HCT116 (cell line): Measurements from ENCODE around the gene GPR78. TPM values are rescaled to one million over a fixed set of nuclear protein-coding genes. Genes with fewer than 3 reads are reported as not detected.

ENCODE experiments used
- ATAC-seq: fragments of 200-7000 bp; cut with Tn5 transposase; 2 replicates; pipeline ENCODE4 v1.9.1; 2020; ENCODE audit warnings: mild to moderate bottlenecking, moderate library complexity
- BruUV-seq: library from RNA; stranded (reverse); fragments of 400-500 nt; replicated peaks from 2 replicates; lab custom pipeline; 2021; lab: Mats Ljungman, UMichigan
- CTCF ChIA-PET: fragments of 300-600 bp; sonication (Branson Sonifier 250); formaldehyde crosslinking; loops from one replicate; lab custom pipeline; 2021; ENCODE audit warnings: antibody characterized with exemption; lab: Charles Lee
- POLR2A ChIA-PET: fragments of 300-600, 350-600 bp; sonication (Branson Sonifier 250); formaldehyde crosslinking; loops from one replicate; lab custom pipeline; 2021; ENCODE audit warnings: antibody characterized with exemption; lab: Charles Lee
- RAD21 ChIA-PET, 2 experiments: fragments of 300-600 bp; sonication (Branson Sonifier 250); formaldehyde crosslinking; loops; one replicate each; lab custom pipeline; 2023; ENCODE audit warnings: low total read pairs in 2 of 2; ENCODE audit not compliant: uncharacterized antibody in 2 of 2, unreplicated experiment in 2 of 2, low non-redundant PET in 1 of 2; lab: Charles Lee
- DNase-seq: peaks from one replicate; pipeline ENCODE4 v3.0.0-alpha.2; 2010; ENCODE audit warnings: low read depth, low spot score
- H2AFZ ChIP-seq: fragments of 200-600 bp; shearing (Covaris generic), sonication (generic); 2 replicates; pipeline ENCODE4 v1.6.1; 2017; ENCODE audit warnings: low read depth, mixed run types, mixed read lengths, antibody characterized with exemption, low read length; ENCODE audit not compliant: poor library complexity, severe bottlenecking
- H3K27ac ChIP-seq: 2 replicates; pipeline ENCODE4 v1.5.1; 2012; ENCODE audit warnings: low read depth, low read length
- H3K27me3 ChIP-seq: fragments of 200-600 bp; sonication (generic); 2 replicates; pipeline ENCODE4 v1.6.1; 2016; ENCODE audit warnings: mixed run types, low read length, mixed read lengths; ENCODE audit not compliant: insufficient read depth
- H3K36me3 ChIP-seq, 2 experiments: fragments of 200-500 bp in 1 of 2; fragments of 200-600 bp in 1 of 2; sonication (Bioruptor generic) in 1 of 2; sonication (generic) in 1 of 2; 2 replicates each; pipeline versions ENCODE4 v1.5.1 to v1.6.1; 2014 to 2016; ENCODE audit warnings: low read length in 2 of 2, inconsistent platforms in 1 of 2, mixed read lengths in 1 of 2, mixed run types in 1 of 2; ENCODE audit not compliant: insufficient read depth in 2 of 2, control insufficient read depth in 1 of 2
- H3K4me1 ChIP-seq, 2 experiments: fragments of 200-600 bp in 1 of 2; sonication (generic) in 1 of 2; 2 replicates each; pipeline versions ENCODE4 v1.5.1 to v1.6.1; 2012 to 2017; ENCODE audit warnings: low read length in 2 of 2, inconsistent platforms in 1 of 2, mild to moderate bottlenecking in 1 of 2, mixed read lengths in 1 of 2, mixed run types in 1 of 2, moderate library complexity in 1 of 2; ENCODE audit not compliant: insufficient read depth in 2 of 2, control insufficient read depth in 1 of 2
- H3K4me2 ChIP-seq: fragments of 200-600 bp; sonication (generic); 2 replicates; pipeline ENCODE4 v1.6.1; 2017; ENCODE audit warnings: mixed run types, low read length, mixed read lengths
- H3K4me3 ChIP-seq, 2 experiments: fragments of 200-600 bp in 1 of 2; sonication (generic) in 1 of 2; replicated peaks in 1 of 2; 2 replicates each; pipeline ENCODE4 v1.5.1; 2011 to 2016; ENCODE audit warnings: low read length in 2 of 2, control low read depth in 1 of 2, low read depth in 1 of 2, mild to moderate bottlenecking in 1 of 2, mixed read lengths in 1 of 2, mixed run types in 1 of 2
- H3K79me2 ChIP-seq: fragments of 200-600 bp; sonication (generic); 2 replicates; pipeline ENCODE4 v1.6.1; 2017; ENCODE audit warnings: mild to moderate bottlenecking, mixed run types, low read length, moderate library complexity, mixed read lengths; ENCODE audit not compliant: insufficient read depth
- H3K9ac ChIP-seq: fragments of 200-600 bp; sonication (generic); 2 replicates; pipeline ENCODE4 v1.6.1; 2016; ENCODE audit warnings: low read length, mixed read lengths
- H3K9me2 ChIP-seq: fragments of 200-600 bp; sonication (generic), shearing (Covaris generic); 2 replicates; pipeline ENCODE4 v1.6.1; 2017; ENCODE audit warnings: mixed run types, mild to moderate bottlenecking, moderate library complexity; ENCODE audit not compliant: insufficient read depth
- H3K9me3 ChIP-seq, 2 experiments: fragments of 200-500 bp in 1 of 2; fragments of 200-600 bp in 1 of 2; sonication (Bioruptor generic) in 1 of 2; sonication (generic) in 1 of 2; 2 replicates each; pipeline ENCODE4 v1.6.1; 2014 to 2017; ENCODE audit warnings: low read length in 2 of 2, mixed read lengths in 2 of 2, inconsistent platforms in 1 of 2, low read depth in 1 of 2, mild to moderate bottlenecking in 1 of 2, mixed run types in 1 of 2, moderate library complexity in 1 of 2; ENCODE audit not compliant: control insufficient read depth in 1 of 2, insufficient read depth in 1 of 2
- H4K20me1 ChIP-seq: fragments of 200-600 bp; sonication (generic), shearing (Covaris generic); 2 replicates; pipeline ENCODE4 v1.6.1; 2017; ENCODE audit warnings: mixed run types, mild to moderate bottlenecking, moderate library complexity; ENCODE audit not compliant: insufficient read depth
- CBX3 ChIP-seq: IDR thresholded peaks from 2 replicates; pipeline ENCODE4 v1.6.1; 2012; ENCODE audit warnings: low read depth
- CEBPB ChIP-seq: IDR thresholded peaks from 2 replicates; pipeline ENCODE4 v1.6.1; 2012; ENCODE audit warnings: low read depth
- EZH2phosphoT487 ChIP-seq: fragments of 200-600 bp; IDR thresholded peaks from 2 replicates; pipeline ENCODE4 v1.6.1; 2018; ENCODE audit warnings: antibody characterized with exemption, borderline replicate concordance
- FOSL1 ChIP-seq: IDR thresholded peaks from 2 replicates; pipeline ENCODE4 v1.6.1; 2012; ENCODE audit warnings: low read depth
- JUND ChIP-seq: IDR thresholded peaks from 2 replicates; pipeline ENCODE4 v1.6.1; 2012
- POLR2A ChIP-seq: IDR thresholded peaks from 2 replicates; pipeline ENCODE4 v1.7.0; 2011; ENCODE audit warnings: borderline replicate concordance; ENCODE audit not compliant: insufficient read depth, insufficient read length; ENCODE audit errors: extremely low read depth
- POLR2AphosphoS5 ChIP-seq: IDR thresholded peaks from 2 replicates; pipeline ENCODE4 v1.6.1; 2011; ENCODE audit warnings: mild to moderate bottlenecking, low read depth, low read length, moderate library complexity
- RAD21 ChIP-seq: IDR thresholded peaks from 2 replicates; pipeline ENCODE4 v1.6.1; 2012; ENCODE audit warnings: low read depth, mild to moderate bottlenecking
- SIN3A ChIP-seq: IDR thresholded peaks from 2 replicates; pipeline ENCODE4 v1.6.1; 2012; ENCODE audit warnings: low read depth
- SP1 ChIP-seq: IDR thresholded peaks from 2 replicates; pipeline ENCODE4 v1.6.1; 2012; ENCODE audit warnings: low read depth
- SRF ChIP-seq: IDR thresholded peaks from 2 replicates; pipeline ENCODE4 v1.6.1; 2012; ENCODE audit warnings: low read depth
- TCF7L2 ChIP-seq: IDR thresholded peaks from 2 replicates; pipeline ENCODE4 v1.7.0; 2011; ENCODE audit warnings: borderline replicate concordance, inconsistent platforms; ENCODE audit not compliant: insufficient read depth, insufficient read length; ENCODE audit errors: extremely low read depth
- ZFX ChIP-seq: fragments of 450-650 bp; IDR thresholded peaks from 2 replicates; pipeline ENCODE4 v1.6.1; 2017
- intact Hi-C: fragments of 100-400 bp; cut with micrococcal nuclease; formaldehyde crosslinking; loops from 2 replicates; pipeline ENCODE4 v1.10.0; 2022
- total RNA-seq: library from RNA; stranded (reverse); gene quantifications from one replicate; pipeline ENCODE4 v1.2.1, GENCODE V29; 2021; ENCODE audit not compliant: unreplicated experiment
- TF ChIP-seq, protein P1 (sequence below): IDR thresholded peaks from 2 replicates; pipeline ENCODE4 v1.6.1; 2012
- TF ChIP-seq, protein P2 (sequence below), 3 experiments: fragments of 200-600 bp in 1 of 3; sonication (generic) in 1 of 3; IDR thresholded peaks in 2 of 3; conservative IDR thresholded peaks in 1 of 3; 2 replicates each; pipeline ENCODE4 v1.5.1; 2012 to 2017; ENCODE audit warnings: low read depth in 2 of 3, low read length in 2 of 3, antibody characterized with exemption in 1 of 3, borderline replicate concordance in 1 of 3, control low read depth in 1 of 3, mild to moderate bottlenecking in 1 of 3, mixed read lengths in 1 of 3, mixed run types in 1 of 3, moderate library complexity in 1 of 3; ENCODE audit not compliant: insufficient read depth in 1 of 3
- TF ChIP-seq, protein P3 (sequence below): IDR thresholded peaks from 2 replicates; pipeline ENCODE4 v1.6.1; 2012
- TF ChIP-seq, protein P4 (sequence below): IDR thresholded peaks from 2 replicates; pipeline ENCODE4 v1.6.1; 2012; ENCODE audit warnings: low read depth

The GPR78 gene
- total RNA-seq, 1 experiment from 2014 or later: not detected

DNA sequence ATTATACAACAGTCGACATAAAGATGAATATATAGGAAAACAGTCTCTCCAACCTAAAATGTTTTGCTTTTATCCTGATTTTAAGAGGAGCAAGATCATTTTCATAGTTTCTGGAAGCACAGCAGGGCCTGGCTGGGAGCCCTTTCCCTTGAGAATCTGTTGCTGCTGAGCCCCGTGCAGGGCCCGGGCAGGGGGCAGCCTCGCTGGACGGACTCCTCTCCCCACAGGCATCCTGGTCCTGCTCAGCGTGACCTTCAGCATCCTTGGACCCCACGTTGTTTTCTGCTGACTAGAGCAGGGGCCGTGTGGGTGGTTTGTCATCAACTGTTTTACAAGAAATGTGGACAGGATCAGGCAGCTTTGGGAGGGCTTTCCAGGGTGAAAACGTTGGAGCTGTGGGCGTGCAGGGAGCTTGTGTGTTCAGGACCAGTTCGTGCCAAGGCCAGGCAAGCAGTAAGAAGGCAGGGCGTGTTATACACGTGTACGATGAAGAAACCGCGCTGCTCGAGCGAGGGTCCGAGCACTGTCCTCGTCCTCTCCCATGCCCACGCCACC is 37.4 kb downstream of the GPR78 start:
- DNase-seq: no peak
- no peaks in the 10 kb centered on the region for H3K79me2 ChIP-seq
- no TSS peak for BruUV-seq
- H3K4me3 ChIP-seq: no peak overlapping the region
- H3K27me3 ChIP-seq: no peaks in the 10 kb centered on the region
- intact Hi-C loops: no loop called here
- no peak overlapping the region for H3K4me2 ChIP-seq
- CTCF ChIA-PET: no interaction called here
- POLR2A ChIA-PET: no interaction called here
- no peaks in the 10 kb centered on the region for H3K4me1 ChIP-seq
- RAD21 ChIA-PET: no interaction called here
- H4K20me1 ChIP-seq: no peaks in the 10 kb centered on the region
- no peak for ATAC-seq
- no peaks in the 10 kb centered on the region for H3K9me3 ChIP-seq
- H3K9me2 ChIP-seq: no peaks in the 10 kb centered on the region
- no peak for TF ChIP-seq CBX3
- TF ChIP-seq ZFX: no peak
- TF ChIP-seq RAD21: no peak
- TF ChIP-seq SP1: no peak
- TF ChIP-seq, all 23 proteins: peak for 0
- H3K36me3 ChIP-seq: no peaks in the 10 kb centered on the region
- H3K9ac ChIP-seq: no peak overlapping the region
- no peak overlapping the region for H3K27ac ChIP-seq
- no peak overlapping the region for H2AFZ ChIP-seq

DNA sequence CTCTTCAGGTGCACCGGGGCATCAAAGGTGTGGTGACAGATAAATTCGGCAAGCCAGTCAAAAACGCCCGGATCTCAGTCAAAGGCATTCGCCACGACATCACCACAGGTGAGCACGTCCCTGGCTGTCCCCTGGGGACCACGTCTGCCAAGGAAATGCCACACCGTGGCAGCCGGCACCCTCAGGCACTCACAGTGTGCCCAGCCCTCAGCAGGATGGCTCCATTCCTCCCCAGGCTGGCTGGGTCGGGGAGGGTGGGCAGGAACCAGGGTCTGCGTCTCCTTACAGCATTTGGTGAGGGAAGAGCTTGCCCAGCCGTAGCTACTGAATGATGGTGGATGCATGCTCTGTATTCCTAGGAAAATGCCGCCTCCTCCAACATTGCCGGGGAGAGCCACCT is 38.2 kb downstream of the GPR78 start:
- no TSS peak for BruUV-seq
- ChIA-PET RAD21 (no interaction called here), POLR2A (no interaction called here), CTCF (no interaction called here)
- ATAC-seq: no peak
- Histone ChIP-seq H3K4me2 (no peak overlapping the region), H3K4me3 (no peak overlapping the region), H3K9me3 (no peaks in the 10 kb centered on the region), H4K20me1 (no peaks in the 10 kb centered on the region), H3K27ac (no peak overlapping the region), H3K79me2 (no peaks in the 10 kb centered on the region), H3K4me1 (no peaks in the 10 kb centered on the region), H3K9ac (no peak overlapping the region), H3K9me2 (no peaks in the 10 kb centered on the region), H3K27me3 (no peaks in the 10 kb centered on the region), H2AFZ (no peak overlapping the region), H3K36me3 (no peaks in the 10 kb centered on the region)
- DNase-seq: no peak
- intact Hi-C loops: no loop called here
- TF ChIP-seq SRF (no peak), POLR2A (no peak), TCF7L2 (no peak), CEBPB (no peak), RAD21 (no peak), SP1 (no peak), FOSL1 (no peak), ZFX (no peak), POLR2AphosphoS5 (no peak), SIN3A (no peak), EZH2phosphoT487 (no peak), JUND (no peak)
- TF ChIP-seq, protein P1, sequence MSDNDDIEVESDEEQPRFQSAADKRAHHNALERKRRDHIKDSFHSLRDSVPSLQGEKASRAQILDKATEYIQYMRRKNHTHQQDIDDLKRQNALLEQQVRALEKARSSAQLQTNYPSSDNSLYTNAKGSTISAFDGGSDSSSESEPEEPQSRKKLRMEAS: no peak
- TF ChIP-seq, protein P2, sequence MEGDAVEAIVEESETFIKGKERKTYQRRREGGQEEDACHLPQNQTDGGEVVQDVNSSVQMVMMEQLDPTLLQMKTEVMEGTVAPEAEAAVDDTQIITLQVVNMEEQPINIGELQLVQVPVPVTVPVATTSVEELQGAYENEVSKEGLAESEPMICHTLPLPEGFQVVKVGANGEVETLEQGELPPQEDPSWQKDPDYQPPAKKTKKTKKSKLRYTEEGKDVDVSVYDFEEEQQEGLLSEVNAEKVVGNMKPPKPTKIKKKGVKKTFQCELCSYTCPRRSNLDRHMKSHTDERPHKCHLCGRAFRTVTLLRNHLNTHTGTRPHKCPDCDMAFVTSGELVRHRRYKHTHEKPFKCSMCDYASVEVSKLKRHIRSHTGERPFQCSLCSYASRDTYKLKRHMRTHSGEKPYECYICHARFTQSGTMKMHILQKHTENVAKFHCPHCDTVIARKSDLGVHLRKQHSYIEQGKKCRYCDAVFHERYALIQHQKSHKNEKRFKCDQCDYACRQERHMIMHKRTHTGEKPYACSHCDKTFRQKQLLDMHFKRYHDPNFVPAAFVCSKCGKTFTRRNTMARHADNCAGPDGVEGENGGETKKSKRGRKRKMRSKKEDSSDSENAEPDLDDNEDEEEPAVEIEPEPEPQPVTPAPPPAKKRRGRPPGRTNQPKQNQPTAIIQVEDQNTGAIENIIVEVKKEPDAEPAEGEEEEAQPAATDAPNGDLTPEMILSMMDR (IDR thresholded peaks at IDR 0.05 in 2 of 3, conservative IDR thresholded peaks at IDR 0.05 in 1 of 3; ENCODE audit: borderline replicate concordance in 1 of 3, insufficient read depth in 1 of 3, low read depth in 2 of 3, low read length in 2 of 3): no peak
- TF ChIP-seq, protein P3, sequence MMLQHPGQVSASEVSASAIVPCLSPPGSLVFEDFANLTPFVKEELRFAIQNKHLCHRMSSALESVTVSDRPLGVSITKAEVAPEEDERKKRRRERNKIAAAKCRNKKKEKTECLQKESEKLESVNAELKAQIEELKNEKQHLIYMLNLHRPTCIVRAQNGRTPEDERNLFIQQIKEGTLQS: no peak
- TF ChIP-seq, protein P4, sequence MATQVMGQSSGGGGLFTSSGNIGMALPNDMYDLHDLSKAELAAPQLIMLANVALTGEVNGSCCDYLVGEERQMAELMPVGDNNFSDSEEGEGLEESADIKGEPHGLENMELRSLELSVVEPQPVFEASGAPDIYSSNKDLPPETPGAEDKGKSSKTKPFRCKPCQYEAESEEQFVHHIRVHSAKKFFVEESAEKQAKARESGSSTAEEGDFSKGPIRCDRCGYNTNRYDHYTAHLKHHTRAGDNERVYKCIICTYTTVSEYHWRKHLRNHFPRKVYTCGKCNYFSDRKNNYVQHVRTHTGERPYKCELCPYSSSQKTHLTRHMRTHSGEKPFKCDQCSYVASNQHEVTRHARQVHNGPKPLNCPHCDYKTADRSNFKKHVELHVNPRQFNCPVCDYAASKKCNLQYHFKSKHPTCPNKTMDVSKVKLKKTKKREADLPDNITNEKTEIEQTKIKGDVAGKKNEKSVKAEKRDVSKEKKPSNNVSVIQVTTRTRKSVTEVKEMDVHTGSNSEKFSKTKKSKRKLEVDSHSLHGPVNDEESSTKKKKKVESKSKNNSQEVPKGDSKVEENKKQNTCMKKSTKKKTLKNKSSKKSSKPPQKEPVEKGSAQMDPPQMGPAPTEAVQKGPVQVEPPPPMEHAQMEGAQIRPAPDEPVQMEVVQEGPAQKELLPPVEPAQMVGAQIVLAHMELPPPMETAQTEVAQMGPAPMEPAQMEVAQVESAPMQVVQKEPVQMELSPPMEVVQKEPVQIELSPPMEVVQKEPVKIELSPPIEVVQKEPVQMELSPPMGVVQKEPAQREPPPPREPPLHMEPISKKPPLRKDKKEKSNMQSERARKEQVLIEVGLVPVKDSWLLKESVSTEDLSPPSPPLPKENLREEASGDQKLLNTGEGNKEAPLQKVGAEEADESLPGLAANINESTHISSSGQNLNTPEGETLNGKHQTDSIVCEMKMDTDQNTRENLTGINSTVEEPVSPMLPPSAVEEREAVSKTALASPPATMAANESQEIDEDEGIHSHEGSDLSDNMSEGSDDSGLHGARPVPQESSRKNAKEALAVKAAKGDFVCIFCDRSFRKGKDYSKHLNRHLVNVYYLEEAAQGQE: no peak
